CD1c-positive myeloid dendritic cell (primary cell): Measurements from ENCODE around the gene KLHDC8B.

Experiments
- DNase-seq: peaks from one replicate; pipeline ENCODE4 v3.0.0-alpha.2; 2016; ENCODE audit errors: extremely low spot score

The KLHDC8B gene

GRCh38 chr3:49171119-49171774 is at the start of gene KLHDC8B:
Gene KLHDC8B, plus strand, starts transcription at chr3:49171598. Its CDS starts 1,172 bp downstream, at chr3:49172770.
- peak; percentile 87 for DNase-seq

GRCh38 chr3:49122022-49122421 is 49.4 kb upstream of the KLHDC8B start:
- DNase-seq = no peak

GRCh38 chr3:49122451-49122850 is 48.9 kb upstream of the KLHDC8B start:
- DNase-seq = peak; percentile 27

- DNase-seq = no peak
Measured at GRCh38 chr3:49122886-49123545, 48.4 kb upstream of the KLHDC8B start.

GRCh38 chr3:49123687-49124086 is 47.7 kb upstream of the KLHDC8B start:
- no peak for DNase-seq

- DNase-seq = no peak
Measured at GRCh38 chr3:49124203-49124602, 47.2 kb upstream of the KLHDC8B start.

GRCh38 chr3:49124991-49125670 is 46.3 kb upstream of the KLHDC8B start:
- DNase-seq = no peak

GRCh38 chr3:49131040-49131439 is 40.4 kb upstream of the KLHDC8B start:
- no peak for DNase-seq

GRCh38 chr3:49131576-49131975 is 39.8 kb upstream of the KLHDC8B start:
- DNase-seq = no peak

GRCh38 chr3:49132073-49132436 is 39.3 kb upstream of the KLHDC8B start:
- no peak for DNase-seq

GRCh38 chr3:49132437-49133225 is 38.8 kb upstream of the KLHDC8B start, which contains the start of gene LAMB2:
Gene LAMB2, minus strand, starts transcription at chr3:49133050. Its CDS starts 183 bp downstream, at chr3:49132867.
- peak; percentile 18 for DNase-seq

GRCh38 chr3:49133226-49133951 is 38.0 kb upstream of the KLHDC8B start:
- peak; percentile 65 for DNase-seq

- DNase-seq = no peak
Measured at GRCh38 chr3:49134471-49135265, 36.7 kb upstream of the KLHDC8B start.

GRCh38 chr3:49135499-49135898 is 35.9 kb upstream of the KLHDC8B start:
- no peak for DNase-seq

GRCh38 chr3:49140080-49140479 is 31.3 kb upstream of the KLHDC8B start:
- no peak for DNase-seq

GRCh38 chr3:49148159-49148558 is 23.2 kb upstream of the KLHDC8B start:
- DNase-seq = no peak

- no peak for DNase-seq
Measured at GRCh38 chr3:49151610-49152009, 19.8 kb upstream of the KLHDC8B start.

- DNase-seq = no peak
Measured at GRCh38 chr3:49153349-49153912, 18.0 kb upstream of the KLHDC8B start.

GRCh38 chr3:49157289-49157688 is 14.1 kb upstream of the KLHDC8B start:
- DNase-seq = no peak

- DNase-seq = peak; percentile 52
Measured at GRCh38 chr3:49158103-49158709, 13.2 kb upstream of the KLHDC8B start.
